ENCODE measurements around the gene TCF4.
A peak's percentile ranks its signal among the peaks of the same experiment; 100 is the strongest.

The TCF4 gene

GRCh38 chr18:55585920-55586561, 2.0 kb downstream of the TCF4 start (continued):
- TF ChIP-seq ZNF513 (tag by site-specific recombination; IDR thresholded peaks at IDR 0.05) (peak; percentile 85), SCRT2 (tag by site-specific recombination; IDR thresholded peaks at IDR 0.05) (0 out of 2 replicates have a peak, but pooled peaks have one; percentile 55)
- TF ChIP-seq, protein P1, sequence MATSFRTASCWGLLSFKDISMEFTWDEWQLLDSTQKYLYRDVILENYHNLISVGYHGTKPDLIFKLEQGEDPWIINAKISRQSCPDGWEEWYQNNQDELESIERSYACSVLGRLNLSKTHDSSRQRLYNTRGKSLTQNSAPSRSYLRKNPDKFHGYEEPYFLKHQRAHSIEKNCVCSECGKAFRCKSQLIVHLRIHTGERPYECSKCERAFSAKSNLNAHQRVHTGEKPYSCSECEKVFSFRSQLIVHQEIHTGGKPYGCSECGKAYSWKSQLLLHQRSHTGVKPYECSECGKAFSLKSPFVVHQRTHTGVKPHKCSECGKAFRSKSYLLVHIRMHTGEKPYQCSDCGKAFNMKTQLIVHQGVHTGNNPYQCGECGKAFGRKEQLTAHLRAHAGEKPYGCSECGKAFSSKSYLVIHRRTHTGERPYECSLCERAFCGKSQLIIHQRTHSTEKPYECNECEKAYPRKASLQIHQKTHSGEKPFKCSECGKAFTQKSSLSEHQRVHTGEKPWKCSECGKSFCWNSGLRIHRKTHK (tag by site-specific recombination; IDR thresholded peaks at IDR 0.05) = no peak

GRCh38 chr18:55585065-55585919, 2.7 kb downstream of the TCF4 start:
- no peak for TF ChIP-seq ZNF626 (tag by site-specific recombination; IDR thresholded peaks at IDR 0.05)
- peak; percentile 67 for TF ChIP-seq ZNF664 (tag by site-specific recombination; IDR thresholded peaks at IDR 0.05)
- no peak for TF ChIP-seq ZNF677 (tag by site-specific recombination; IDR thresholded peaks at IDR 0.05)
- TF ChIP-seq ZNF830 (tag by site-specific recombination; IDR thresholded peaks at IDR 0.05; ENCODE audit: low read depth) = no peak
- TF ChIP-seq ZNF707 (tag by site-specific recombination; IDR thresholded peaks at IDR 0.05) = no peak
- peak; percentile 100 for TF ChIP-seq PRDM1 (tag by site-specific recombination; IDR thresholded peaks at IDR 0.05)
- no peak for TF ChIP-seq ZNF138 (tag by site-specific recombination; IDR thresholded peaks at IDR 0.05; ENCODE audit: borderline replicate concordance)
- TF ChIP-seq ZNF202 (tag by site-specific recombination; IDR thresholded peaks at IDR 0.05; ENCODE audit: borderline replicate concordance) = no peak
- peak; percentile 88 for TF ChIP-seq ZNF596 (tag by site-specific recombination; IDR thresholded peaks at IDR 0.05)
- 0 out of 2 replicates have a peak, but pooled peaks have one; percentile 59 for TF ChIP-seq ZNF335 (tag by site-specific recombination; conservative IDR thresholded peaks at IDR 0.05)
- no peak for TF ChIP-seq ZNF521 (tag by site-specific recombination; IDR thresholded peaks at IDR 0.05)
- no peak for TF ChIP-seq FEZF1 (tag by site-specific recombination; IDR thresholded peaks at IDR 0.05)
- no peak for TF ChIP-seq ZNF19 (tag by site-specific recombination; IDR thresholded peaks at IDR 0.05; ENCODE audit: low read depth)
- CTCF ChIA-PET = interaction anchor here (0.7 to 1.3 kb wide), 3 partner anchors 100 to 991 kb away, joined by 3 to 5 read pairs (median 3); no protein-coding TSS in a partner anchor
- Histone ChIP-seq H3K4me3 (ENCODE audit: low read depth, low read length) (no peak overlapping the region), H3K36me3 (ENCODE audit: control insufficient read depth in 2 of 2, insufficient read depth in 1 of 2, low read length in 2 of 2) (peaks cover 0 to 2% of the 10 kb centered on the region in 2 experiments; a peak in 2 of 3 replicates), H3K9me3 (ENCODE audit: control insufficient read depth, insufficient read depth, low read depth, low read length) (no peaks in the 10 kb centered on the region), H3K27ac (ENCODE audit: extremely low read depth, low read depth, low read length) (no peak overlapping the region), H3K4me1 (ENCODE audit: control insufficient read depth, insufficient read depth, low read length) (peaks cover 20% of the 10 kb centered on the region)
- POLR2A ChIA-PET = no interaction called here

DNA sequence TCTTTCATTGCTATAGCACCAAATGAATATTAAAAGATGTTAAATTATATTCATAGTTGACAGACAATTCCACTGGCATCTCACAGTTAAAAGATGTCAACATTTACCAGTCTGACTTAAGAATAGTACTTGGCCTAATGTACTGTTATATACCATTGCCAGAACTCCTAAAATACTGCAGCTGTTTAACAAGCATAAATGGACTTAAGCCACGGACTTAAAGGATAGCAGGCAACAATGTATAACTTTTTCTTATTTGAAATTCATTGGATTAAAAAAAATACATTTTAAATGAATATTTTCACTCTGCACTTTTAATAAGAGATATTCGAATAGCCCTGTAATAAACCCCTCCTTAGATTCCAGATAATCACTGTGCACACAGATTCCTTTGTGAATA, 3.8 kb downstream of the TCF4 start:
- Histone ChIP-seq H3K27ac (ENCODE audit: extremely low read depth, low read depth, low read length) (no peak overlapping the region), H3K36me3 (ENCODE audit: control insufficient read depth in 2 of 2, insufficient read depth in 1 of 2, low read length in 2 of 2) (peaks cover 0 to 2% of the 10 kb centered on the region in 2 experiments; a peak in 2 of 3 replicates), H3K4me1 (ENCODE audit: control insufficient read depth, insufficient read depth, low read length) (peaks cover 29% of the 10 kb centered on the region), H3K4me3 (ENCODE audit: low read depth, low read length) (no peak overlapping the region), H3K9me3 (ENCODE audit: control insufficient read depth, insufficient read depth, low read depth, low read length) (no peaks in the 10 kb centered on the region)
- POLR2A ChIA-PET = no interaction called here
- CTCF ChIA-PET = interaction anchor here (0.7 to 1.3 kb wide), 3 partner anchors 10 to 168 kb away, joined by 3 read pairs; no protein-coding TSS in a partner anchor
- TF ChIP-seq ZNF341 (tag by site-specific recombination; IDR thresholded peaks at IDR 0.05; ENCODE audit: low read depth) (no peak), ZSCAN30 (tag by site-specific recombination; IDR thresholded peaks at IDR 0.05) (no peak), ZNF148 (tag by site-specific recombination; IDR thresholded peaks at IDR 0.05; ENCODE audit: borderline replicate concordance) (no peak), ZBTB21 (tag by site-specific recombination; IDR thresholded peaks at IDR 0.05) (no peak), ZNF692 (tag by site-specific recombination; IDR thresholded peaks at IDR 0.05) (no peak), INSM2 (tag by site-specific recombination; IDR thresholded peaks at IDR 0.05) (no peak)
